Neural cell (in vitro differentiated cells): ENCODE measurements around the gene ZNF148.

Experiments
- EP300 ChIP-seq: fragments of 450-650 bp; conservative IDR thresholded peaks from 2 replicates; pipeline ENCODE4 v1.6.1; 2014; ENCODE audit warnings: antibody characterized with exemption, mild to moderate bottlenecking, moderate library complexity; ENCODE audit not compliant: poor library complexity, severe bottlenecking
- EZH2 ChIP-seq: fragments of 200-600, 300-800 bp; shearing (Covaris generic), sonication (generic); IDR thresholded peaks from 2 replicates; pipeline ENCODE4 v1.6.1; 2014; ENCODE audit warnings: antibody characterized with exemption, low read length, borderline replicate concordance, mild to moderate bottlenecking; ENCODE audit not compliant: insufficient read depth, poor library complexity, severe bottlenecking
- MXI1 ChIP-seq: fragments of 450-650 bp; conservative IDR thresholded peaks from 2 replicates; pipeline ENCODE4 v1.6.1; 2014; ENCODE audit warnings: antibody characterized with exemption, mild to moderate bottlenecking; ENCODE audit not compliant: poor library complexity, severe bottlenecking
- POLR2AphosphoS5 ChIP-seq: IDR thresholded peaks from 2 replicates; pipeline ENCODE4 v1.6.1; 2012
- RAD21 ChIP-seq: fragments of 450-650 bp; conservative IDR thresholded peaks from 2 replicates; pipeline ENCODE4 v1.6.1; 2014; ENCODE audit warnings: antibody characterized with exemption, mild to moderate bottlenecking, moderate library complexity
- SMC3 ChIP-seq: fragments of 450-650 bp; conservative IDR thresholded peaks from 2 replicates; pipeline ENCODE4 v1.6.1; 2014; ENCODE audit warnings: antibody characterized with exemption, mild to moderate bottlenecking, moderate library complexity; ENCODE audit not compliant: poor library complexity
- TAF1 ChIP-seq: IDR thresholded peaks from 2 replicates; pipeline ENCODE4 v1.6.1; 2012; ENCODE audit warnings: low read depth
- TF ChIP-seq, protein P1 (sequence below): fragments of 450-650 bp; IDR thresholded peaks from 2 replicates; pipeline ENCODE4 v1.5.1; 2014; ENCODE audit warnings: antibody characterized with exemption, mild to moderate bottlenecking, moderate library complexity; ENCODE audit not compliant: poor library complexity, severe bottlenecking
- TF ChIP-seq, protein P2 (sequence below): IDR thresholded peaks from 2 replicates; pipeline ENCODE4 v1.6.1; 2012; ENCODE audit warnings: borderline replicate concordance

DNA sequence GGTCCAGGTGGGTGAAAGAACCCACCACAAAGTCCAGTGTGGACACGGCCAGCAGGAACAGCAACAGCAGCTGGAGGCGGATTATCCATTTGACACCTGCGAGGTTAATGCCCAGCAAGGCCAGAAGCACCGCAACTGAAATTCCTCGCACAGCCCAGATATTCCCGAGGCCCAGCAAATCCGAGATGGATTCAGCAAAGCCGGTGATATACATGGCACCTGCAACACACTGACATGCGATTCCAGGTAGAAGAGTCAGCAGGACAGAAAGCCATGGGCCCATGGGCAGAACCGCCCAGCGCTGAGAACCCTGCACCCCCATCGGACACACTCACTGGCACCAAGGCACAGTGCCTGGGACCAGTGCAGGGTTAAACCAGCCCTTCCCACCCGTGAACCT is 197.4 kb downstream of the ZNF148 start:
- TF ChIP-seq EP300, result no peak
- TF ChIP-seq, protein P1, sequence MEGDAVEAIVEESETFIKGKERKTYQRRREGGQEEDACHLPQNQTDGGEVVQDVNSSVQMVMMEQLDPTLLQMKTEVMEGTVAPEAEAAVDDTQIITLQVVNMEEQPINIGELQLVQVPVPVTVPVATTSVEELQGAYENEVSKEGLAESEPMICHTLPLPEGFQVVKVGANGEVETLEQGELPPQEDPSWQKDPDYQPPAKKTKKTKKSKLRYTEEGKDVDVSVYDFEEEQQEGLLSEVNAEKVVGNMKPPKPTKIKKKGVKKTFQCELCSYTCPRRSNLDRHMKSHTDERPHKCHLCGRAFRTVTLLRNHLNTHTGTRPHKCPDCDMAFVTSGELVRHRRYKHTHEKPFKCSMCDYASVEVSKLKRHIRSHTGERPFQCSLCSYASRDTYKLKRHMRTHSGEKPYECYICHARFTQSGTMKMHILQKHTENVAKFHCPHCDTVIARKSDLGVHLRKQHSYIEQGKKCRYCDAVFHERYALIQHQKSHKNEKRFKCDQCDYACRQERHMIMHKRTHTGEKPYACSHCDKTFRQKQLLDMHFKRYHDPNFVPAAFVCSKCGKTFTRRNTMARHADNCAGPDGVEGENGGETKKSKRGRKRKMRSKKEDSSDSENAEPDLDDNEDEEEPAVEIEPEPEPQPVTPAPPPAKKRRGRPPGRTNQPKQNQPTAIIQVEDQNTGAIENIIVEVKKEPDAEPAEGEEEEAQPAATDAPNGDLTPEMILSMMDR, result no peak
- no peak for TF ChIP-seq POLR2AphosphoS5
- TF ChIP-seq, protein P2, sequence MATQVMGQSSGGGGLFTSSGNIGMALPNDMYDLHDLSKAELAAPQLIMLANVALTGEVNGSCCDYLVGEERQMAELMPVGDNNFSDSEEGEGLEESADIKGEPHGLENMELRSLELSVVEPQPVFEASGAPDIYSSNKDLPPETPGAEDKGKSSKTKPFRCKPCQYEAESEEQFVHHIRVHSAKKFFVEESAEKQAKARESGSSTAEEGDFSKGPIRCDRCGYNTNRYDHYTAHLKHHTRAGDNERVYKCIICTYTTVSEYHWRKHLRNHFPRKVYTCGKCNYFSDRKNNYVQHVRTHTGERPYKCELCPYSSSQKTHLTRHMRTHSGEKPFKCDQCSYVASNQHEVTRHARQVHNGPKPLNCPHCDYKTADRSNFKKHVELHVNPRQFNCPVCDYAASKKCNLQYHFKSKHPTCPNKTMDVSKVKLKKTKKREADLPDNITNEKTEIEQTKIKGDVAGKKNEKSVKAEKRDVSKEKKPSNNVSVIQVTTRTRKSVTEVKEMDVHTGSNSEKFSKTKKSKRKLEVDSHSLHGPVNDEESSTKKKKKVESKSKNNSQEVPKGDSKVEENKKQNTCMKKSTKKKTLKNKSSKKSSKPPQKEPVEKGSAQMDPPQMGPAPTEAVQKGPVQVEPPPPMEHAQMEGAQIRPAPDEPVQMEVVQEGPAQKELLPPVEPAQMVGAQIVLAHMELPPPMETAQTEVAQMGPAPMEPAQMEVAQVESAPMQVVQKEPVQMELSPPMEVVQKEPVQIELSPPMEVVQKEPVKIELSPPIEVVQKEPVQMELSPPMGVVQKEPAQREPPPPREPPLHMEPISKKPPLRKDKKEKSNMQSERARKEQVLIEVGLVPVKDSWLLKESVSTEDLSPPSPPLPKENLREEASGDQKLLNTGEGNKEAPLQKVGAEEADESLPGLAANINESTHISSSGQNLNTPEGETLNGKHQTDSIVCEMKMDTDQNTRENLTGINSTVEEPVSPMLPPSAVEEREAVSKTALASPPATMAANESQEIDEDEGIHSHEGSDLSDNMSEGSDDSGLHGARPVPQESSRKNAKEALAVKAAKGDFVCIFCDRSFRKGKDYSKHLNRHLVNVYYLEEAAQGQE, result no peak
- TF ChIP-seq RAD21, result no peak
- no peak for TF ChIP-seq EZH2
- TF ChIP-seq TAF1, result no peak
- no peak for TF ChIP-seq MXI1
- no peak for TF ChIP-seq SMC3
